ENCODE data around the gene FBXO2. TPM values are rescaled to one million over a fixed set of nuclear protein-coding genes. Genes with fewer than 3 reads are reported as not detected.

FBXO2 gene
- total RNA-seq, 1 experiment from 2014 or later, result 81.1 TPM

- no peak overlapping the region for H3K4me3 ChIP-seq (replicated peaks in 1 of 2; ENCODE audit: low read depth in 1 of 2, low read length in 2 of 2)
- peaks cover 17% of the 10 kb centered on the region; the same call in 1 of the 2 replicates for H3K27me3 ChIP-seq (ENCODE audit: insufficient read depth, low read length)
- ChIA-PET RAD21 (ENCODE audit: low non-redundant PET in 1 of 2, low total read pairs in 2 of 2, uncharacterized antibody in 2 of 2, unreplicated experiment in 2 of 2) (no interaction called here), CTCF (no interaction called here), POLR2A (no interaction called here)
- no peak for ATAC-seq
- no peak overlapping the region for H3K4me2 ChIP-seq (ENCODE audit: low read length)
- DNase-seq (ENCODE audit: low read depth, low spot score), result no peak
- intact Hi-C loops (cut with micrococcal nuclease), result no loop called here
- H2AFZ ChIP-seq (ENCODE audit: low read depth, low read length, poor library complexity, severe bottlenecking), result no peak overlapping the region
- no peaks in the 10 kb centered on the region for H3K79me2 ChIP-seq (ENCODE audit: insufficient read depth, low read length)
- no peaks in the 10 kb centered on the region for H4K20me1 ChIP-seq (ENCODE audit: insufficient read depth)
- no peak overlapping the region for H3K9ac ChIP-seq (ENCODE audit: low read length)
- TF ChIP-seq ZFX (IDR thresholded peaks at IDR 0.05), result no peak
- no peak for TF ChIP-seq POLR2A (IDR thresholded peaks at IDR 0.05; ENCODE audit: borderline replicate concordance, extremely low read depth, insufficient read depth, insufficient read length)
- TF ChIP-seq RAD21 (IDR thresholded peaks at IDR 0.05; ENCODE audit: low read depth), result no peak
- no peak for TF ChIP-seq CTCF (IDR thresholded peaks at IDR 0.05 in 2 of 3, conservative IDR thresholded peaks at IDR 0.05 in 1 of 3; ENCODE audit: borderline replicate concordance in 1 of 3, insufficient read depth in 1 of 3, low read depth in 2 of 3, low read length in 2 of 3)
- TF ChIP-seq ZBTB33 (IDR thresholded peaks at IDR 0.05; ENCODE audit: extremely low read depth, insufficient replicate concordance, low read length), result no peak
- TF ChIP-seq REST (IDR thresholded peaks at IDR 0.05; ENCODE audit: low read depth), result no peak
- no peak for TF ChIP-seq ELF1 (IDR thresholded peaks at IDR 0.05; ENCODE audit: borderline replicate concordance, low read depth)
- no peak for TF ChIP-seq EGR1 (IDR thresholded peaks at IDR 0.05; ENCODE audit: low read depth)
- no peak for TF ChIP-seq ZNF274 (IDR thresholded peaks at IDR 0.05; ENCODE audit: low read depth, low read length)
- no peaks in the 10 kb centered on the region for H3K36me3 ChIP-seq (ENCODE audit: control insufficient read depth in 1 of 2, insufficient read depth in 2 of 2, low read length in 2 of 2)
- no peaks in the 10 kb centered on the region for H3K9me3 ChIP-seq (ENCODE audit: control insufficient read depth in 1 of 2, insufficient read depth in 1 of 2, low read depth in 1 of 2, low read length in 2 of 2)
- H3K27ac ChIP-seq (ENCODE audit: low read depth, low read length), result no peak overlapping the region
- H3K9me2 ChIP-seq (ENCODE audit: insufficient read depth), result no peaks in the 10 kb centered on the region
- H3K4me1 ChIP-seq (ENCODE audit: control insufficient read depth in 1 of 2, insufficient read depth in 2 of 2, low read length in 2 of 2), result peaks cover 11 to 15% of the 10 kb centered on the region in 2 experiments
- BruUV-seq (replicated peaks), result no TSS peak
These were observed 43.6 kb upstream of the FBXO2 start for GRCh38 chr1:11697893-11698210.
